Measurements from ENCODE around the gene GLI2.

GLI2 gene

DNA sequence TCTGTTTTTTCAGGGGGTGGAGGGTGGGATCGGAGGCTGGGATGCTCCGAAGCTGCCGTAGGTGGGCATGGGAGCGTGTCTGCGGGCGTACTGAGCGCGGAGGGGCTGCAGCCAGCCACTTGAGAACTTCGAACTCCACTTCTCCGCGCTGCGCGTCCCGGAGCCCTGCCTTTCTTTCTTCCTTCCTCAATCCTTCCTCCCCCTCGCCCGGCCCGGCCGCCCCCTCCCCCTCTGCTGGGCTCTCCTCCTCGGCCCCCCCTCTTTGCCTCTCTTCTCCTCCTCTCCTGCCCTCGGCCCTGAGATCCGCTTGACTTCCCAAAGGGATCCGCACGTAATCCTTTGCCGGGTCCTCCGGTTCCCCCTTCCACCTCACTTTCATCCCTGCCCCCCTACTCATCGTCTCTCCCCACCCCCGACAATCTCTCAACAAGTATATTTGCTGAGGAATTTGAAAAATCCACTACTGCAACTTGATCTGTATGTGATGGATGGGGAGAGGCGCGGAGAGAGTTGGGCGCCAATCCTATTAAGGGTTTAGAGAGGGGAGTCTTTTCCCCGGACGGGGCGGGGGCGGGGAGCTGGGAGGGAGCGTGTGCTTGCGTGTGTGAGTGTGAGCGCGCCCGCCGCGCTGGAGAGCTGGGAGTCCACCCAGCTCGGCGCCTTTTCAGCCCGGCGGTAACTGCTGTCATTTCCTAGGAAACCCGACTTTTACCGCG is 1.1 kb downstream of the GLI2 start:
- peak overlapping the region; percentile 100 for H2AK5ac ChIP-seq (ENCODE audit: low read depth, low read length)
- H3K36me3 ChIP-seq (replicated peaks in 1 of 2; ENCODE audit: control insufficient read depth in 2 of 2, insufficient read depth in 2 of 2, low read length in 2 of 2), result peaks cover 7 to 22% of the 10 kb centered on the region in 2 donors
- H2BK120ac ChIP-seq (ENCODE audit: low read depth, low read length), result peak overlapping the region; percentile 100
- H2BK5ac ChIP-seq (ENCODE audit: low read length), result peak overlapping the region; percentile 100
- H3K4ac ChIP-seq (ENCODE audit: low read length), result peak overlapping the region; percentile 99
- peak overlapping the region; percentile 83 for H3K23ac ChIP-seq (ENCODE audit: low read depth, low read length, poor library complexity)
- H2AFZ ChIP-seq (ENCODE audit: low read length), result peak overlapping the region; percentile 83
- H3K4me3 ChIP-seq (ENCODE audit: low read length in 2 of 2), result peak overlapping the region; percentile 90 to 97
- peak overlapping the region; percentile 97 for H3K14ac ChIP-seq (ENCODE audit: low read length)
- H3K4me2 ChIP-seq (ENCODE audit: insufficient read depth, low read length, poor library complexity, severe bottlenecking), result peak overlapping the region; percentile 92
- H2BK12ac ChIP-seq (ENCODE audit: low read length), result peak overlapping the region; percentile 80
- peak overlapping the region; percentile 99 for H3K27ac ChIP-seq (replicated peaks; ENCODE audit: low read length)
- H4K91ac ChIP-seq (ENCODE audit: low read depth, low read length, poor library complexity), result peak overlapping the region; percentile 97
- peaks cover 22 to 28% of the 10 kb centered on the region in 2 donors for H3K4me1 ChIP-seq (ENCODE audit: control insufficient read depth in 2 of 2, insufficient read depth in 1 of 2, low read depth in 1 of 2, low read length in 2 of 2)
- peak overlapping the region; percentile 91 for H2BK15ac ChIP-seq (ENCODE audit: low read length)
- peaks cover 3% of the 10 kb centered on the region for H3K79me1 ChIP-seq (ENCODE audit: low read depth, low read length)
- peak overlapping the region; percentile 99 for H3K9ac ChIP-seq (ENCODE audit: low read depth, low read length, poor library complexity)
- WGBS, 2 donors (ENCODE audit: extremely low coverage in 2 of 2, insufficient read length in 2 of 2, insufficient replicate concordance in 1 of 2), result no CpG with 5 or more reads among the region's 48 CpGs
- peak; percentile 92 for DNase-seq (ENCODE audit: low spot score)
- no peaks in the 10 kb centered on the region for H3K27me3 ChIP-seq (ENCODE audit: control insufficient read depth in 3 of 3, insufficient read depth in 3 of 3, low read depth in 1 of 3, low read length in 3 of 3)
- no peaks in the 10 kb centered on the region for H3K9me3 ChIP-seq (replicated peaks in 1 of 2; ENCODE audit: control insufficient read depth in 2 of 2, insufficient read depth in 1 of 2, low read depth in 1 of 2, low read length in 2 of 2)
- H3K18ac ChIP-seq (ENCODE audit: low read length), result peak overlapping the region; percentile 100
- H4K8ac ChIP-seq (ENCODE audit: low read depth, low read length), result no peak overlapping the region

- Histone ChIP-seq H3K4me1 (ENCODE audit: control insufficient read depth in 2 of 2, insufficient read depth in 1 of 2, low read depth in 1 of 2, low read length in 2 of 2) (peaks cover 24 to 28% of the 10 kb centered on the region in 2 donors), H3K4ac (ENCODE audit: low read length) (no peak overlapping the region)
Observed at GRCh38 chr2:120737340-120738101, 1.9 kb downstream of the GLI2 start.

GRCh38 chr2:120738117-120738516 is 2.4 kb downstream of the GLI2 start:
- no peak overlapping the region for H2BK12ac ChIP-seq (ENCODE audit: low read length)
- H3K4me3 ChIP-seq (ENCODE audit: low read length in 2 of 2), result peak overlapping the region; percentile 90 to 97
- no peak overlapping the region for H4K8ac ChIP-seq (ENCODE audit: low read depth, low read length)
- no peak overlapping the region for H4K91ac ChIP-seq (ENCODE audit: low read depth, low read length, poor library complexity)
- H3K36me3 ChIP-seq (replicated peaks in 1 of 2; ENCODE audit: control insufficient read depth in 2 of 2, insufficient read depth in 2 of 2, low read length in 2 of 2), result peaks cover 0 to 11% of the 10 kb centered on the region in 2 donors
- H3K4me2 ChIP-seq (ENCODE audit: insufficient read depth, low read length, poor library complexity, severe bottlenecking), result peak overlapping the region; percentile 92
- H2BK15ac ChIP-seq (ENCODE audit: low read length), result no peak overlapping the region
- H3K4me1 ChIP-seq (ENCODE audit: control insufficient read depth in 2 of 2, insufficient read depth in 1 of 2, low read depth in 1 of 2, low read length in 2 of 2), result peaks cover 24 to 33% of the 10 kb centered on the region in 2 donors
- peak overlapping the region; percentile 99 for H3K27ac ChIP-seq (replicated peaks; ENCODE audit: low read length)
- H3K18ac ChIP-seq (ENCODE audit: low read length), result peak overlapping the region; percentile 78
- H3K9ac ChIP-seq (ENCODE audit: low read depth, low read length, poor library complexity), result peak overlapping the region; percentile 71
- H2AFZ ChIP-seq (ENCODE audit: low read length), result no peak overlapping the region
- peak overlapping the region; percentile 96 for H2AK5ac ChIP-seq (ENCODE audit: low read depth, low read length)
- H3K14ac ChIP-seq (ENCODE audit: low read length), result no peak overlapping the region
- peaks cover 3% of the 10 kb centered on the region for H3K79me1 ChIP-seq (ENCODE audit: low read depth, low read length)
- no peak overlapping the region for H2BK5ac ChIP-seq (ENCODE audit: low read length)
- no CpG with 5 or more reads among the region's 7 CpGs for WGBS, 2 donors (ENCODE audit: extremely low coverage in 2 of 2, insufficient read length in 2 of 2, insufficient replicate concordance in 1 of 2)
- H3K27me3 ChIP-seq (ENCODE audit: control insufficient read depth in 3 of 3, insufficient read depth in 3 of 3, low read depth in 1 of 3, low read length in 3 of 3), result no peaks in the 10 kb centered on the region
- H3K4ac ChIP-seq (ENCODE audit: low read length), result no peak overlapping the region
- peak overlapping the region; percentile 6 for H2BK120ac ChIP-seq (ENCODE audit: low read depth, low read length)
- H3K9me3 ChIP-seq (replicated peaks in 1 of 2; ENCODE audit: control insufficient read depth in 2 of 2, insufficient read depth in 1 of 2, low read depth in 1 of 2, low read length in 2 of 2), result no peaks in the 10 kb centered on the region
- DNase-seq (ENCODE audit: low spot score), result no peak
- no peak overlapping the region for H3K23ac ChIP-seq (ENCODE audit: low read depth, low read length, poor library complexity)

More at GRCh38 chr2:120737340-120738101, 1.9 kb downstream of the GLI2 start:
- peaks cover 3% of the 10 kb centered on the region for H3K79me1 ChIP-seq (ENCODE audit: low read depth, low read length)
- peak overlapping the region; percentile 71 for H3K9ac ChIP-seq (ENCODE audit: low read depth, low read length, poor library complexity)
- WGBS, 2 donors (ENCODE audit: extremely low coverage in 2 of 2, insufficient read length in 2 of 2, insufficient replicate concordance in 1 of 2), result no CpG with 5 or more reads among the region's 37 CpGs
- H2BK5ac ChIP-seq (ENCODE audit: low read length), result peak overlapping the region; percentile 100
- no peak overlapping the region for H4K91ac ChIP-seq (ENCODE audit: low read depth, low read length, poor library complexity)
- peak overlapping the region; percentile 100 for H3K18ac ChIP-seq (ENCODE audit: low read length)
- H4K8ac ChIP-seq (ENCODE audit: low read depth, low read length), result no peak overlapping the region
- H2AFZ ChIP-seq (ENCODE audit: low read length), result no peak overlapping the region
- H3K27ac ChIP-seq (replicated peaks; ENCODE audit: low read length), result peak overlapping the region; percentile 99
- peak overlapping the region; percentile 8 for H3K23ac ChIP-seq (ENCODE audit: low read depth, low read length, poor library complexity)
- no peak overlapping the region for H2BK12ac ChIP-seq (ENCODE audit: low read length)
- H3K4me3 ChIP-seq (ENCODE audit: low read length in 2 of 2), result peak overlapping the region; percentile 90 to 97
- peak overlapping the region; percentile 23 for H2BK15ac ChIP-seq (ENCODE audit: low read length)
- no peak for DNase-seq (ENCODE audit: low spot score)
- no peaks in the 10 kb centered on the region for H3K27me3 ChIP-seq (ENCODE audit: control insufficient read depth in 3 of 3, insufficient read depth in 3 of 3, low read depth in 1 of 3, low read length in 3 of 3)
- H3K9me3 ChIP-seq (replicated peaks in 1 of 2; ENCODE audit: control insufficient read depth in 2 of 2, insufficient read depth in 1 of 2, low read depth in 1 of 2, low read length in 2 of 2), result no peaks in the 10 kb centered on the region
- peak overlapping the region; percentile 92 for H3K4me2 ChIP-seq (ENCODE audit: insufficient read depth, low read length, poor library complexity, severe bottlenecking)
- H3K14ac ChIP-seq (ENCODE audit: low read length), result no peak overlapping the region
- H3K36me3 ChIP-seq (replicated peaks in 1 of 2; ENCODE audit: control insufficient read depth in 2 of 2, insufficient read depth in 2 of 2, low read length in 2 of 2), result peaks cover 5 to 17% of the 10 kb centered on the region in 2 donors
- peak overlapping the region; percentile 96 for H2AK5ac ChIP-seq (ENCODE audit: low read depth, low read length)
- peak overlapping the region; percentile 44 for H2BK120ac ChIP-seq (ENCODE audit: low read depth, low read length)

Data from neuronal stem cell (in vitro differentiated cells).